Measurements from ENCODE around the gene AAK1. TPM values are rescaled to one million over a fixed set of nuclear protein-coding genes. Genes with fewer than 3 reads are reported as not detected.

AAK1 gene
- total RNA-seq, 1 donor from 2014 or later, result 68.2 TPM

DNA sequence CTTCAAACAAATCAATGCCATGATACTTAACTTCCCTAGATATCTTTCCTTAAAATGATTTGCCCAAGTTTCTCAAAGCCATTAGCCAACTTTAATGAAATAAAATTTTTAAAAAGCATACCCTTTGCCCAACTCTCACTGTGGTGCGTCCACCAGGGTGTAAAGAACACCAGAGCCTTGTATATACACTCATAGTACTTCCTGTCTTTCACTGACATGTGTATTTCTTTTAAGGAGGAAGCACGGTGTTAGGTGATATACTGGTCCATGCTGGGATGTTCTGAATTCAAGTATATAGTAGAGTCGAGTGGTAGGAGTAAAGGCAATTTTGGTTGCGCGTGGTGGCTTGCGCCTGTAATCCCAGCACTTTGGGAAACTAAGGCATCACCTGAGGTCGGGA is 22.7 kb downstream of the AAK1 start:
- Mint-ChIP-seq H3K27me3 (ENCODE audit: unreplicated experiment) (no peaks in the 10 kb centered on the region), H3K27ac (ENCODE audit: unreplicated experiment) (no peak overlapping the region), H3K4me1 (ENCODE audit: low read depth, unreplicated experiment) (no peaks in the 10 kb centered on the region), H3K9me3 (ENCODE audit: unreplicated experiment) (no peaks in the 10 kb centered on the region), H3K4me3 (ENCODE audit: unreplicated experiment) (no peak overlapping the region), H3K36me3 (ENCODE audit: unreplicated experiment) (no peaks in the 10 kb centered on the region)
- TF ChIP-seq, protein P1, sequence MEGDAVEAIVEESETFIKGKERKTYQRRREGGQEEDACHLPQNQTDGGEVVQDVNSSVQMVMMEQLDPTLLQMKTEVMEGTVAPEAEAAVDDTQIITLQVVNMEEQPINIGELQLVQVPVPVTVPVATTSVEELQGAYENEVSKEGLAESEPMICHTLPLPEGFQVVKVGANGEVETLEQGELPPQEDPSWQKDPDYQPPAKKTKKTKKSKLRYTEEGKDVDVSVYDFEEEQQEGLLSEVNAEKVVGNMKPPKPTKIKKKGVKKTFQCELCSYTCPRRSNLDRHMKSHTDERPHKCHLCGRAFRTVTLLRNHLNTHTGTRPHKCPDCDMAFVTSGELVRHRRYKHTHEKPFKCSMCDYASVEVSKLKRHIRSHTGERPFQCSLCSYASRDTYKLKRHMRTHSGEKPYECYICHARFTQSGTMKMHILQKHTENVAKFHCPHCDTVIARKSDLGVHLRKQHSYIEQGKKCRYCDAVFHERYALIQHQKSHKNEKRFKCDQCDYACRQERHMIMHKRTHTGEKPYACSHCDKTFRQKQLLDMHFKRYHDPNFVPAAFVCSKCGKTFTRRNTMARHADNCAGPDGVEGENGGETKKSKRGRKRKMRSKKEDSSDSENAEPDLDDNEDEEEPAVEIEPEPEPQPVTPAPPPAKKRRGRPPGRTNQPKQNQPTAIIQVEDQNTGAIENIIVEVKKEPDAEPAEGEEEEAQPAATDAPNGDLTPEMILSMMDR (IDR thresholded peaks at IDR 0.05; ENCODE audit: partially characterized antibody, unreplicated experiment), result no peak
- DNase-seq, result no peak

DNA sequence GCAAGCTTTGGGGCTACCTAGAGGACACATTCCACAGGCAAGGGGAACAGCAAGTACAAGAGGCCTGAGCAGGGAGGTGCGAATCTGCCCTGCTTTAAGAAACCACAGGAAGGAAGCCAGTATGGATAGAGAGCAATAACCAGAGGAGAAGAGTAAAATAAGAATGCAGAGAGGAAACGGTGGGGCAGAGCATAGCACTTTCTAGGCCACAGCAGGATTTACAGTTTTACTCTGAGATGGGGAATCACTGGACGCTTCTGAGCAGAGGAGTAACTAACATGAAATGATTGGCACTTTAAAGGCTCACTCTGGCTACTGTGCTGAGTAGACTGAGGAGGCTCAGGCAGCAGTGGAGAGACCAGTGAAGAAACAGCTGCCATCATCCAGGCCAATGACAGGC is 23.8 kb downstream of the AAK1 start:
- Mint-ChIP-seq H3K9me3 (ENCODE audit: unreplicated experiment) (no peaks in the 10 kb centered on the region), H3K4me3 (ENCODE audit: unreplicated experiment) (no peak overlapping the region), H3K4me1 (ENCODE audit: low read depth, unreplicated experiment) (no peaks in the 10 kb centered on the region), H3K36me3 (ENCODE audit: unreplicated experiment) (no peaks in the 10 kb centered on the region), H3K27ac (ENCODE audit: unreplicated experiment) (no peak overlapping the region), H3K27me3 (ENCODE audit: unreplicated experiment) (no peaks in the 10 kb centered on the region)
- DNase-seq, result no peak
- TF ChIP-seq, protein P1 (IDR thresholded peaks at IDR 0.05; ENCODE audit: partially characterized antibody, unreplicated experiment), result no peak

DNA sequence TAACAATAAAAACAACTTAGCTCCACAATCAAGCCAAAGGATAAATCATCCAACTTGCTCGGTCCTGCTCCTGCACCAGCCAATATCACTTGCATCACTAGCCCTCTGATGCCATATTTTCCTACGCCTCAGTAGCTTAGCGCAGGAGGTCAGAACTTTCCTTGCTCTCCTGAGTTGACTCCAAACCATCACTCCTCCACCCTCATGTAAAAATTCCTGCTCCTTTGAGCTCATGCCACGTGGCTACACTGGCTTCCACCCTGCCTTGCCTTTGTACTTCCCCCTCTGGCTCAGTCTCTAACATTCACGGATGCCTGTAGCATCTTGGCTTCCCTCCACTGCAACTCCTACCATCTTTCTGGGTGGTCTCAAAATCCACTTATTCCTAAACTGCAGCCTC is 25.2 kb downstream of the AAK1 start:
- Mint-ChIP-seq H3K4me1 (ENCODE audit: low read depth, unreplicated experiment) (no peaks in the 10 kb centered on the region), H3K36me3 (ENCODE audit: unreplicated experiment) (no peaks in the 10 kb centered on the region), H3K27me3 (ENCODE audit: unreplicated experiment) (no peaks in the 10 kb centered on the region), H3K27ac (ENCODE audit: unreplicated experiment) (no peak overlapping the region), H3K4me3 (ENCODE audit: unreplicated experiment) (no peak overlapping the region), H3K9me3 (ENCODE audit: unreplicated experiment) (no peaks in the 10 kb centered on the region)
- TF ChIP-seq, protein P1 (IDR thresholded peaks at IDR 0.05; ENCODE audit: partially characterized antibody, unreplicated experiment), result no peak
- no peak for DNase-seq

DNA sequence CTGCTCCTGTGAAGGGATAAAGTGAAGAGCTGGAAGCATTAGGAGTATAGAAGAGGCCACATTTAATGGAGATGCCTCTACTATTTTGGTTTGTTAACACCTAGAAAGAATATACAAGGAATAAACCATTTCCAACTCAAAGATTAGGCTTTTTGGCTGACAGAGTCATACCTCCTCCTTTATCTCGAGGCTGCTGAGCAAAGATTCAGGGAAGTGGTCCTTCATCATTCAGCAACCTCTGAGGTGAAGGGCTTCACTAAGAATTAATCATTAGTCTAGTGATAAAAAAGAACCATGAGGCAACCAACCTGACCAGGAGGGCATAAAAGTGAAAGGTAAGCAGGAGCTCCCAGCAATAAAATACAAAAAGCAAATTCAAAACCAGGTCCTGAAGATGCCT is 25.8 kb downstream of the AAK1 start:
- no peak for DNase-seq
- no peaks in the 10 kb centered on the region for H3K36me3 Mint-ChIP-seq (ENCODE audit: unreplicated experiment)
- no peaks in the 10 kb centered on the region for H3K9me3 Mint-ChIP-seq (ENCODE audit: unreplicated experiment)
- H3K27me3 Mint-ChIP-seq (ENCODE audit: unreplicated experiment), result no peaks in the 10 kb centered on the region
- no peak overlapping the region for H3K4me3 Mint-ChIP-seq (ENCODE audit: unreplicated experiment)
- TF ChIP-seq, protein P1 (IDR thresholded peaks at IDR 0.05; ENCODE audit: partially characterized antibody, unreplicated experiment), result no peak
- H3K27ac Mint-ChIP-seq (ENCODE audit: unreplicated experiment), result no peak overlapping the region
- H3K4me1 Mint-ChIP-seq (ENCODE audit: low read depth, unreplicated experiment), result no peaks in the 10 kb centered on the region

DNA sequence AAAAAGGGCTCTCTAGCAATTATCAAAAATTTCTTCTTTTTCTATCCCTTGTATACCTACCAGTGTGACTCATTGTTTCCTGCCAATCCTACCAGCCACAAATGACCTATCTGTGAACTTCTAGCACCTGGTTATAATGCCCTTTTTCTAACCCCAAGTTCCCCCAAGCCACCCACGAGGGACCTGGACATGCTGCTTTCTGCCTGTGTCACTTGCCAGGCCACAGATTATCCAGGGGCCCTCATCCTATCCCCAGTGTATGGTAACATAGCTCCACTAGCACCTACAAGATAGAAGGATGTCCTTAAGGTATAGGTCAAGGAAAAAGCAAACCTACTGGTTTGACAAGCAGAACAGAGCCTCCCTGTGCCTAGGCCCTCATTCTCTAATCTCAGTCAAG is 26.8 kb downstream of the AAK1 start:
- H3K4me3 Mint-ChIP-seq (ENCODE audit: unreplicated experiment), result no peak overlapping the region
- TF ChIP-seq, protein P1 (IDR thresholded peaks at IDR 0.05; ENCODE audit: partially characterized antibody, unreplicated experiment), result no peak
- no peaks in the 10 kb centered on the region for H3K4me1 Mint-ChIP-seq (ENCODE audit: low read depth, unreplicated experiment)

More for the DNA sequence above, 26.8 kb downstream of the AAK1 start:
- DNase-seq, result no peak
- H3K27me3 Mint-ChIP-seq (ENCODE audit: unreplicated experiment), result no peaks in the 10 kb centered on the region
- no peaks in the 10 kb centered on the region for H3K9me3 Mint-ChIP-seq (ENCODE audit: unreplicated experiment)
- no peaks in the 10 kb centered on the region for H3K36me3 Mint-ChIP-seq (ENCODE audit: unreplicated experiment)
- no peak overlapping the region for H3K27ac Mint-ChIP-seq (ENCODE audit: unreplicated experiment)
